Measurements from ENCODE around the gene PDILT.
"Not testable (repeated sequence)": the region's sequence is repeated elsewhere in the genome, so short reads cannot be mapped to it uniquely, and the experiment has no call there.

PDILT gene

GRCh38 chr16:20332411-20332810, 72.1 kb downstream of the PDILT start:
- Histone ChIP-seq H3K27ac (ENCODE audit: low read length) (no peak overlapping the region), H3K9me3 (ENCODE audit: control insufficient read depth in 1 of 2, low read length in 2 of 2) (no peaks in the 10 kb centered on the region), H3K4me1 (ENCODE audit: control insufficient read depth in 1 of 2, insufficient read depth in 2 of 2, low read length in 2 of 2) (no peaks in the 10 kb centered on the region), H3K36me3 (ENCODE audit: control insufficient read depth in 1 of 2, insufficient read depth in 2 of 2, low read length in 2 of 2) (no peaks in the 10 kb centered on the region), H3K4me3 (ENCODE audit: low read depth in 1 of 2, low read length in 2 of 2) (no peak overlapping the region), H3K27me3 (ENCODE audit: low read depth, low read length) (no peaks in the 10 kb centered on the region)

GRCh38 chr16:20331635-20332034, 72.9 kb downstream of the PDILT start:
- no peaks in the 10 kb centered on the region for H3K36me3 ChIP-seq (ENCODE audit: control insufficient read depth in 1 of 2, insufficient read depth in 2 of 2, low read length in 2 of 2)
- no peaks in the 10 kb centered on the region for H3K27me3 ChIP-seq (ENCODE audit: low read depth, low read length)
- H3K9me3 ChIP-seq (ENCODE audit: control insufficient read depth in 1 of 2, low read length in 2 of 2): no peaks in the 10 kb centered on the region
- no peak overlapping the region for H3K27ac ChIP-seq (ENCODE audit: low read length)
- no peaks in the 10 kb centered on the region for H3K4me1 ChIP-seq (ENCODE audit: control insufficient read depth in 1 of 2, insufficient read depth in 2 of 2, low read length in 2 of 2)
- no peak overlapping the region for H3K4me3 ChIP-seq (ENCODE audit: low read depth in 1 of 2, low read length in 2 of 2)

GRCh38 chr16:20329392-20330138, 75.0 kb downstream of the PDILT start:
- Histone ChIP-seq H3K4me3 (ENCODE audit: low read depth in 1 of 2, low read length in 2 of 2) (no peak overlapping the region), H3K27ac (ENCODE audit: low read length) (no peak overlapping the region), H3K9me3 (ENCODE audit: control insufficient read depth in 1 of 2, low read length in 2 of 2) (no peaks in the 10 kb centered on the region), H3K27me3 (ENCODE audit: low read depth, low read length) (no peaks in the 10 kb centered on the region), H3K36me3 (ENCODE audit: control insufficient read depth in 1 of 2, insufficient read depth in 2 of 2, low read length in 2 of 2) (no peaks in the 10 kb centered on the region), H3K4me1 (ENCODE audit: control insufficient read depth in 1 of 2, insufficient read depth in 2 of 2, low read length in 2 of 2) (no peaks in the 10 kb centered on the region)

GRCh38 chr16:20327444-20328041, 77.0 kb downstream of the PDILT start, which contains the start of gene GP2:
Gene GP2 (minus strand): TSS chr16:20327513. CDS start chr16:20326431, 1,082 bp downstream.
- H3K9me3 ChIP-seq (ENCODE audit: control insufficient read depth in 1 of 2, low read length in 2 of 2): no peaks in the 10 kb centered on the region
- no peaks in the 10 kb centered on the region for H3K4me1 ChIP-seq (ENCODE audit: control insufficient read depth in 1 of 2, insufficient read depth in 2 of 2, low read length in 2 of 2)
- H3K36me3 ChIP-seq (ENCODE audit: control insufficient read depth in 1 of 2, insufficient read depth in 2 of 2, low read length in 2 of 2): no peaks in the 10 kb centered on the region
- H3K27me3 ChIP-seq (ENCODE audit: low read depth, low read length): no peaks in the 10 kb centered on the region
- no peak within 1 kb of the TSS for H3K27ac ChIP-seq (ENCODE audit: low read length)
- H3K4me3 ChIP-seq (ENCODE audit: low read depth in 1 of 2, low read length in 2 of 2): no peak within 1 kb of the TSS

- Histone ChIP-seq H3K27me3 (ENCODE audit: low read depth, low read length) (no peaks in the 10 kb centered on the region), H3K9me3 (ENCODE audit: control insufficient read depth in 1 of 2, low read length in 2 of 2) (no peaks in the 10 kb centered on the region), H3K36me3 (ENCODE audit: control insufficient read depth in 1 of 2, insufficient read depth in 2 of 2, low read length in 2 of 2) (no peaks in the 10 kb centered on the region), H3K4me1 (ENCODE audit: control insufficient read depth in 1 of 2, insufficient read depth in 2 of 2, low read length in 2 of 2) (no peaks in the 10 kb centered on the region), H3K4me3 (ENCODE audit: low read depth in 1 of 2, low read length in 2 of 2) (peak overlapping the region in 1 of 2 donors; percentile 12), H3K27ac (ENCODE audit: low read length) (peak overlapping the region; percentile 11)
Measured at GRCh38 chr16:20326321-20326720, 78.2 kb downstream of the PDILT start.

GRCh38 chr16:20325005-20325404, 79.5 kb downstream of the PDILT start:
- Histone ChIP-seq H3K4me1 (ENCODE audit: control insufficient read depth in 1 of 2, insufficient read depth in 2 of 2, low read length in 2 of 2) (no peaks in the 10 kb centered on the region), H3K27ac (ENCODE audit: low read length) (no peak overlapping the region), H3K9me3 (ENCODE audit: control insufficient read depth in 1 of 2, low read length in 2 of 2) (no peaks in the 10 kb centered on the region), H3K27me3 (ENCODE audit: low read depth, low read length) (no peaks in the 10 kb centered on the region), H3K36me3 (ENCODE audit: control insufficient read depth in 1 of 2, insufficient read depth in 2 of 2, low read length in 2 of 2) (no peaks in the 10 kb centered on the region), H3K4me3 (ENCODE audit: low read depth in 1 of 2, low read length in 2 of 2) (no peak overlapping the region)

GRCh38 chr16:20323591-20324117, 80.9 kb downstream of the PDILT start:
- no peaks in the 10 kb centered on the region for H3K9me3 ChIP-seq (ENCODE audit: control insufficient read depth in 1 of 2, low read length in 2 of 2)
- H3K36me3 ChIP-seq (ENCODE audit: control insufficient read depth in 1 of 2, insufficient read depth in 2 of 2, low read length in 2 of 2): no peaks in the 10 kb centered on the region
- no peak overlapping the region for H3K4me3 ChIP-seq (ENCODE audit: low read depth in 1 of 2, low read length in 2 of 2)
- H3K27ac ChIP-seq (ENCODE audit: low read length): no peak overlapping the region
- no peaks in the 10 kb centered on the region for H3K27me3 ChIP-seq (ENCODE audit: low read depth, low read length)
- H3K4me1 ChIP-seq (ENCODE audit: control insufficient read depth in 1 of 2, insufficient read depth in 2 of 2, low read length in 2 of 2): no peaks in the 10 kb centered on the region

- no peaks in the 10 kb centered on the region for H3K4me1 ChIP-seq (ENCODE audit: control insufficient read depth in 1 of 2, insufficient read depth in 2 of 2, low read length in 2 of 2)
- H3K4me3 ChIP-seq (ENCODE audit: low read depth in 1 of 2, low read length in 2 of 2): no peak overlapping the region
- H3K9me3 ChIP-seq (ENCODE audit: control insufficient read depth in 1 of 2, low read length in 2 of 2): no peaks in the 10 kb centered on the region
- no peaks in the 10 kb centered on the region for H3K27me3 ChIP-seq (ENCODE audit: low read depth, low read length)
- H3K36me3 ChIP-seq (ENCODE audit: control insufficient read depth in 1 of 2, insufficient read depth in 2 of 2, low read length in 2 of 2): no peaks in the 10 kb centered on the region
- H3K27ac ChIP-seq (ENCODE audit: low read length): no peak overlapping the region
Measured at GRCh38 chr16:20322696-20323095, 81.8 kb downstream of the PDILT start.

- no peaks in the 10 kb centered on the region for H3K27me3 ChIP-seq (ENCODE audit: low read depth, low read length)
- no peaks in the 10 kb centered on the region for H3K4me1 ChIP-seq (ENCODE audit: control insufficient read depth in 1 of 2, insufficient read depth in 2 of 2, low read length in 2 of 2)
- no peaks in the 10 kb centered on the region for H3K9me3 ChIP-seq (ENCODE audit: control insufficient read depth in 1 of 2, low read length in 2 of 2)
- H3K27ac ChIP-seq (ENCODE audit: low read length): no peak overlapping the region
- H3K4me3 ChIP-seq (ENCODE audit: low read depth in 1 of 2, low read length in 2 of 2): no peak overlapping the region
- no peaks in the 10 kb centered on the region for H3K36me3 ChIP-seq (ENCODE audit: control insufficient read depth in 1 of 2, insufficient read depth in 2 of 2, low read length in 2 of 2)
Measured at GRCh38 chr16:20321671-20322070, 82.9 kb downstream of the PDILT start.

- not testable (repeated sequence) for H3K9me3 ChIP-seq (ENCODE audit: control insufficient read depth in 1 of 2, low read length in 2 of 2); H3K27me3 ChIP-seq (ENCODE audit: low read depth, low read length)
Measured at GRCh38 chr16:20321051-20321450, 83.5 kb downstream of the PDILT start.

GRCh38 chr16:20320592-20320991, 83.9 kb downstream of the PDILT start:
- Histone ChIP-seq H3K4me3 (ENCODE audit: low read depth in 1 of 2, low read length in 2 of 2) (no peak overlapping the region), H3K36me3 (ENCODE audit: control insufficient read depth in 1 of 2, insufficient read depth in 2 of 2, low read length in 2 of 2) (no peaks in the 10 kb centered on the region)

More at GRCh38 chr16:20321051-20321450, 83.5 kb downstream of the PDILT start:
- not testable (repeated sequence) for H3K4me1 ChIP-seq (ENCODE audit: control insufficient read depth in 1 of 2, insufficient read depth in 2 of 2, low read length in 2 of 2); H3K4me3 ChIP-seq (ENCODE audit: low read depth in 1 of 2, low read length in 2 of 2); H3K36me3 ChIP-seq (ENCODE audit: control insufficient read depth in 1 of 2, insufficient read depth in 2 of 2, low read length in 2 of 2); H3K27ac ChIP-seq (ENCODE audit: low read length)

More at GRCh38 chr16:20320592-20320991, 83.9 kb downstream of the PDILT start:
- H3K27me3 ChIP-seq (ENCODE audit: low read depth, low read length): no peaks in the 10 kb centered on the region
- H3K9me3 ChIP-seq (ENCODE audit: control insufficient read depth in 1 of 2, low read length in 2 of 2): no peaks in the 10 kb centered on the region
- H3K4me1 ChIP-seq (ENCODE audit: control insufficient read depth in 1 of 2, insufficient read depth in 2 of 2, low read length in 2 of 2): no peaks in the 10 kb centered on the region
- H3K27ac ChIP-seq (ENCODE audit: low read length): no peak overlapping the region
